OCI-LY1 (cell line): ENCODE results near the gene SLC26A11.
A peak's percentile ranks its signal among the peaks of the same experiment; 100 is the strongest.
"Not testable (repeated sequence)": the region's sequence is repeated elsewhere in the genome, so short reads cannot be mapped to it uniquely, and the experiment has no call there.

Source experiments
- H2AFZ ChIP-seq: fragments of 200-600 bp; sonication (generic), shearing (Covaris generic); 2 replicates; pipeline ENCODE4 v1.6.0; 2014; ENCODE audit warnings: antibody characterized with exemption, mild to moderate bottlenecking, low read length
- H3F3A ChIP-seq: fragments of 200-600 bp; sonication (generic), shearing (Covaris generic); 2 replicates; pipeline ENCODE4 v1.6.0; 2014; ENCODE audit warnings: mild to moderate bottlenecking, antibody characterized with exemption, low read length, moderate library complexity; ENCODE audit not compliant: insufficient read depth
- H3K27ac ChIP-seq: fragments of 200-600 bp; sonication (generic); 2 replicates; pipeline ENCODE4 v1.5.1; 2014; ENCODE audit warnings: low read length, mixed run types, mild to moderate bottlenecking, low read depth; ENCODE audit not compliant: poor library complexity, severe bottlenecking
- H3K27me3 ChIP-seq: fragments of 200-600 bp; sonication (generic); 2 replicates; pipeline ENCODE4 v1.6.0; 2014; ENCODE audit warnings: antibody characterized with exemption, mild to moderate bottlenecking, low read length, moderate library complexity; ENCODE audit not compliant: insufficient read depth
- H3K36me3 ChIP-seq: fragments of 200-600 bp; sonication (generic); 2 replicates; pipeline ENCODE4 v1.6.1; 2014; ENCODE audit warnings: mild to moderate bottlenecking, antibody characterized with exemption, low read length, moderate library complexity, mixed read lengths; ENCODE audit not compliant: insufficient read depth
- H3K4me1 ChIP-seq: fragments of 200-600 bp; sonication (generic); 2 replicates; pipeline ENCODE4 v1.5.1; 2014; ENCODE audit warnings: mild to moderate bottlenecking, low read length, moderate library complexity; ENCODE audit not compliant: insufficient read depth, severe bottlenecking
- H3K4me2 ChIP-seq: fragments of 200-600 bp; sonication (generic), shearing (Covaris generic); 2 replicates; pipeline ENCODE4 v1.6.1; 2014; ENCODE audit warnings: low read length
- H3K4me3 ChIP-seq: fragments of 200-600 bp; sonication (generic); 2 replicates; pipeline ENCODE4 v1.5.1; 2014; ENCODE audit warnings: low read length, low read depth, mild to moderate bottlenecking, mixed read lengths; ENCODE audit not compliant: poor library complexity, severe bottlenecking
- H3K79me2 ChIP-seq: fragments of 200-600 bp; shearing (Covaris generic); 2 replicates; pipeline ENCODE4 v1.6.1; 2016; ENCODE audit warnings: mixed run types, low read length, mixed read lengths; ENCODE audit not compliant: insufficient read depth
- H3K9ac ChIP-seq: fragments of 200-600 bp; sonication (generic), shearing (Covaris generic); 2 replicates; pipeline ENCODE4 v1.6.1; 2014; ENCODE audit warnings: mild to moderate bottlenecking, low read length, mixed read lengths
- H3K9me2 ChIP-seq: fragments of 200-600 bp; sonication (generic), shearing (Covaris generic); 2 replicates; pipeline ENCODE4 v1.6.1; 2014; ENCODE audit warnings: low read depth, mild to moderate bottlenecking, low read length, mixed read lengths
- H3K9me3 ChIP-seq: fragments of 200-600 bp; shearing (Covaris generic); 2 replicates; pipeline ENCODE4 v1.6.1; 2014; ENCODE audit warnings: low read length, mixed read lengths
- H4K20me1 ChIP-seq: fragments of 200-600 bp; sonication (generic), shearing (Covaris generic); 2 replicates; pipeline ENCODE4 v1.6.0; 2016; ENCODE audit warnings: mild to moderate bottlenecking, low read length; ENCODE audit not compliant: insufficient read depth
- CTCF ChIP-seq: fragments of 200-600 bp; sonication (generic), shearing (Covaris generic); IDR thresholded peaks from 2 replicates; pipeline ENCODE4 v1.5.1; 2017; ENCODE audit warnings: mild to moderate bottlenecking, antibody characterized with exemption, low read length, moderate library complexity, mixed read lengths
- EZH2 ChIP-seq: fragments of 200-600 bp; sonication (generic), shearing (Covaris generic); IDR thresholded peaks from 2 replicates; pipeline ENCODE4 v1.8.0; 2017; ENCODE audit warnings: borderline replicate concordance, mixed run types, mild to moderate bottlenecking, antibody characterized with exemption, low read length, moderate library complexity, mixed read lengths

SLC26A11 gene

DNA sequence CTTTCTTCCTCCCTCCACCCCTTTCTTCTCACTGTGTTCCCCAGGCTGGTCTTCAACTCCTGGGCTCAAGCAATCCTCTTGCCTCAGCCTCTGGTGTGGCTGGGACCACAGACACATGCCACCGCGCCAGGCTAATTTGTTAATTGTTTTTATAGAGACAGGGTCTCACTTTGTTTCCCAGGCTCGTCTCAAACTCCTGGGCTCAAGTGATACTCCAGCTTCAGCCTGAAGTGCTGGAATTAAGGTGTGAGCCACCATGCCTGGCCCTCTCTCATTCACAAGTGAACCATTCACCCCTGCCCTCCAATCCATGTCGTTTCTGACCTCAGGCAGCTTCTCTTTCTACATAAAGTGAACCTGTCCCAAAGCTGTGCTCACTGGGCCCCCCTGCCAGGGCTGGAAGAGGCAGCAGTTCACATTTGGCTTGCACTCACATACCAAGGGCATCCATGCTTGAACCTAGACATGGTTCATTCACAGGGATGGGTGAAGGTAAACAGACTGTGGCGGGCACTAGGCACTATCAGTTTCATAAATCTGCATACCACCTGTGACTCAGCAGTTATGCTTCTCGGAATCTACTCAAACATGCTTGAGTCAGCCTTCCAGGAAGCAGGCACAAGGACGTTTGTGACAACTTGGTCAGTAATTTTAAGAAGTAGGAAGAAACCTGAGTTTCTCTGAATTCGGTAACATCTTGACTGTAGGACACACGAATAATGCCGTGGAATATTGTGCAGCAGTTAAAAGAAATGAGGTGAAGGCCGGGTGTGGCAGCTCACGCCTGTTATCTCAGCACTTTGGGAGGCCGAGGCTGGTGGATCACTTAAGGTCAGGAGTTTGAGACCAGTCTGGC lies 34.4 kb downstream of the SLC26A11 start:
- peak overlapping the region; percentile 29; the same call in 1 of the 2 replicates for H3K4me2 ChIP-seq
- H3K9me2 ChIP-seq, result no peaks in the 10 kb centered on the region
- H2AFZ ChIP-seq, result no peak overlapping the region
- H3K4me3 ChIP-seq, result no peak overlapping the region
- H3K36me3 ChIP-seq, result no peaks in the 10 kb centered on the region
- 0 out of 2 replicates have a peak, but pooled peaks cover 5% of the 10 kb centered on the region for H3F3A ChIP-seq
- no peak for TF ChIP-seq CTCF
- no peak for TF ChIP-seq EZH2
- no peaks in the 10 kb centered on the region for H3K9me3 ChIP-seq
- H3K9ac ChIP-seq, result 0 out of 2 replicates have a peak overlapping the region, but pooled peaks have one; percentile 18
- H3K27me3 ChIP-seq, result peaks cover 5% of the 10 kb centered on the region; the same call in 1 of the 2 replicates
- peaks cover 15% of the 10 kb centered on the region for H3K4me1 ChIP-seq
- no peak overlapping the region for H3K27ac ChIP-seq
- H4K20me1 ChIP-seq, result no peaks in the 10 kb centered on the region
- no peaks in the 10 kb centered on the region for H3K79me2 ChIP-seq

DNA sequence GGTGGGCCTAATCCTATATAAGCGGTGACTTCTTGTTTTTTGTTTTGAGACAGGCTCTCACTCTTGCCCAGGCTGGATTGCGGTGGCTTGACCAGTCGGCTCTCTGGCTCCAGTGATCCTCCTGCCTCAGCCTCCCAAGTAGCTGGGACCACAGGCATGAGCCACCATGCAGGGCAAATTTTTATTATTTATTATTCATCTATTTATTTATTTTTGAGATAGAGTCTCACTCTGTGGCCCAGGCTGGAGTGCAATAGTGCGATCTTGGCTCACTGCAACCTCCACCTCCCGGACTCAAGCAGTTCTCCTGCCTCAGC lies 35.8 kb downstream of the SLC26A11 start:
- Histone ChIP-seq H3K27me3 (peaks cover 5% of the 10 kb centered on the region; the same call in 1 of the 2 replicates), H3K79me2 (no peaks in the 10 kb centered on the region), H3K9me2 (no peaks in the 10 kb centered on the region), H3K27ac (no peak overlapping the region), H3K36me3 (no peaks in the 10 kb centered on the region), H4K20me1 (no peaks in the 10 kb centered on the region), H3K4me3 (no peak overlapping the region), H3K4me1 (peaks cover 22% of the 10 kb centered on the region), H3K4me2 (no peak overlapping the region), H2AFZ (no peak overlapping the region), H3K9me3 (no peaks in the 10 kb centered on the region), H3K9ac (no peak overlapping the region), H3F3A (0 out of 2 replicates have a peak, but pooled peaks cover 5% of the 10 kb centered on the region)
- TF ChIP-seq CTCF, result no peak
- TF ChIP-seq EZH2, result no peak

- H4K20me1 ChIP-seq, result no peaks in the 10 kb centered on the region
- no peaks in the 10 kb centered on the region for H3K27me3 ChIP-seq
- no peaks in the 10 kb centered on the region for H3K9me3 ChIP-seq
- TF ChIP-seq CTCF, result no peak
- no peaks in the 10 kb centered on the region for H3K9me2 ChIP-seq
- peaks cover 39% of the 10 kb centered on the region for H3K4me1 ChIP-seq
- no peak overlapping the region for H2AFZ ChIP-seq
- 0 out of 2 replicates have a peak, but pooled peaks cover 5% of the 10 kb centered on the region for H3F3A ChIP-seq
- H3K79me2 ChIP-seq, result no peaks in the 10 kb centered on the region
- H3K36me3 ChIP-seq, result no peaks in the 10 kb centered on the region
- no peak overlapping the region for H3K9ac ChIP-seq
- H3K27ac ChIP-seq, result no peak overlapping the region
- H3K4me2 ChIP-seq, result no peak overlapping the region
- no peak overlapping the region for H3K4me3 ChIP-seq
Measured at GRCh38 chr17:80257716-80258213, 37.5 kb downstream of the SLC26A11 start.

GRCh38 chr17:80258296-80258695 lies 38.1 kb downstream of the SLC26A11 start:
- not testable (repeated sequence) for H3K4me3 ChIP-seq, H3K9ac ChIP-seq, H3K36me3 ChIP-seq, H3K27me3 ChIP-seq, H3K79me2 ChIP-seq, H2AFZ ChIP-seq, H3K9me3 ChIP-seq, H4K20me1 ChIP-seq, H3F3A ChIP-seq, H3K9me2 ChIP-seq, H3K4me2 ChIP-seq
- Histone ChIP-seq H3K4me1 (peaks cover 45% of the 10 kb centered on the region), H3K27ac (peak overlapping the region; percentile 43)
